GM23338 (cell line): Measurements from ENCODE around the gene SH3TC2. TPM values are rescaled to one million over a fixed set of nuclear protein-coding genes. Genes with fewer than 3 reads are reported as not detected.

Experiments used
- ATAC-seq: fragments of 200-7000 bp; cut with Tn5 transposase; 3 replicates; pipeline ENCODE4 v1.9.1; 2020
- DNase-seq: peaks from one replicate; pipeline ENCODE4 v3.0.0-alpha.2; 2015; ENCODE audit warnings: low spot score
- H2AFZ ChIP-seq: fragments of 200-600 bp; sonication (generic); 2 replicates; pipeline ENCODE4 v1.8.0; 2016; ENCODE audit warnings: antibody characterized with exemption, mild to moderate bottlenecking, moderate library complexity
- H3F3A ChIP-seq: fragments of 200-600 bp; sonication (generic); replicated peaks from 2 replicates; pipeline ENCODE4 v1.8.0; 2017; ENCODE audit warnings: antibody characterized with exemption, mixed run types, low read depth
- H3K27ac ChIP-seq: fragments of 200-600 bp; sonication (generic); 2 replicates; pipeline ENCODE4 v1.6.1; 2016; ENCODE audit warnings: low read depth
- H3K27me3 ChIP-seq: fragments of 200-600 bp; sonication (generic); 2 replicates; pipeline ENCODE4 v1.8.0; 2016; ENCODE audit warnings: mild to moderate bottlenecking, mixed run types, moderate library complexity; ENCODE audit not compliant: insufficient read depth
- H3K36me3 ChIP-seq: fragments of 200-600 bp; sonication (generic); 2 replicates; pipeline ENCODE4 v1.8.0; 2016; ENCODE audit warnings: mild to moderate bottlenecking; ENCODE audit not compliant: insufficient read depth
- H3K4me1 ChIP-seq: fragments of 200-600 bp; sonication (generic); 2 replicates; pipeline ENCODE4 v1.8.0; 2016; ENCODE audit warnings: mild to moderate bottlenecking, moderate library complexity; ENCODE audit not compliant: insufficient read depth
- H3K4me2 ChIP-seq: fragments of 200-600 bp; sonication (generic); 2 replicates; pipeline ENCODE4 v1.7.1; 2017; ENCODE audit warnings: mixed run types
- H3K4me3 ChIP-seq: fragments of 200-600 bp; sonication (generic); 2 replicates; pipeline ENCODE4 v1.6.1; 2016; ENCODE audit warnings: mixed run types
- H3K79me2 ChIP-seq: fragments of 200-600 bp; sonication (generic); replicated peaks from 2 replicates; pipeline ENCODE4 v1.8.0; 2017; ENCODE audit warnings: mild to moderate bottlenecking; ENCODE audit not compliant: insufficient read depth
- H3K9me2 ChIP-seq: fragments of 200-600 bp; sonication (generic); 2 replicates; pipeline ENCODE4 v1.8.0; 2017; ENCODE audit not compliant: insufficient read depth
- H4K20me1 ChIP-seq: fragments of 200-600 bp; sonication (generic); replicated peaks from 2 replicates; pipeline ENCODE4 v1.8.0; 2017; ENCODE audit warnings: mild to moderate bottlenecking; ENCODE audit not compliant: insufficient read depth
- H3K27ac Mint-ChIP-seq: 2 replicates; pipeline ENCODE4 v1.8.0; 2020; ENCODE audit warnings: inconsistent platforms, mild to moderate bottlenecking, moderate library complexity, mixed read lengths
- H3K27me3 Mint-ChIP-seq: 3 replicates; pipeline ENCODE4 v1.8.0; 2022; ENCODE audit warnings: low read depth, mild to moderate bottlenecking, moderate library complexity, mixed read lengths, inconsistent platforms; ENCODE audit not compliant: insufficient read depth, poor library complexity
- H3K36me3 Mint-ChIP-seq: 3 replicates; pipeline ENCODE4 v1.8.0; 2021; ENCODE audit warnings: low read depth, mild to moderate bottlenecking, inconsistent platforms, moderate library complexity, mixed read lengths
- H3K4me1 Mint-ChIP-seq: 3 replicates; pipeline ENCODE4 v1.8.0; 2020; ENCODE audit warnings: mild to moderate bottlenecking, inconsistent platforms, mixed read lengths
- H3K4me3 Mint-ChIP-seq: 3 replicates; pipeline ENCODE4 v1.8.0; 2021; ENCODE audit warnings: moderate library complexity, mild to moderate bottlenecking, inconsistent platforms, mixed read lengths
- H3K9me3 Mint-ChIP-seq: 3 replicates; pipeline ENCODE4 v1.8.0; 2020; ENCODE audit warnings: moderate library complexity, mild to moderate bottlenecking, inconsistent platforms, mixed read lengths
- CTCF ChIP-seq, 2 experiments: fragments of 200-600 bp in 1 of 2; sonication (generic) in 1 of 2; conservative IDR thresholded peaks; 2 replicates each; pipeline versions ENCODE4 v1.5.1 to v1.6.1; 2016 to 2017; ENCODE audit warnings: antibody characterized with exemption in 2 of 2, low read depth in 2 of 2, mild to moderate bottlenecking in 2 of 2, moderate library complexity in 1 of 2
- ETS1 ChIP-seq: IDR thresholded peaks from 2 replicates; pipeline ENCODE4 v1.6.1; 2016; ENCODE audit warnings: antibody characterized with exemption
- EZH2 ChIP-seq: fragments of 200-600 bp; sonication (generic); IDR thresholded peaks from one replicate; pipeline ENCODE4 v1.8.0; 2017; ENCODE audit warnings: antibody characterized with exemption, mild to moderate bottlenecking, low read depth; ENCODE audit not compliant: unreplicated experiment
- EZH2phosphoT487 ChIP-seq: fragments of 200-600 bp; sonication (generic); IDR thresholded peaks from one replicate; pipeline ENCODE4 v1.8.1; 2018; ENCODE audit warnings: antibody characterized with exemption; ENCODE audit not compliant: unreplicated experiment
- JUNB ChIP-seq: IDR thresholded peaks from one replicate; pipeline ENCODE4 v1.6.1; 2016; ENCODE audit warnings: antibody characterized with exemption; ENCODE audit not compliant: unreplicated experiment
- POLR2AphosphoS5 ChIP-seq: IDR thresholded peaks from 2 replicates; pipeline ENCODE4 v1.6.1; 2016; ENCODE audit warnings: antibody characterized with exemption, low read depth
- REST ChIP-seq: IDR thresholded peaks from one replicate; pipeline ENCODE4 v1.6.1; 2018; ENCODE audit warnings: antibody characterized with exemption; ENCODE audit not compliant: unreplicated experiment
- ZNF114 ChIP-seq: fragments of 250-450 bp; sonication (Bioruptor Pico); IDR thresholded peaks from 2 replicates; pipeline ENCODE4 v1.5.0; 2020; ENCODE audit warnings: mild to moderate bottlenecking, moderate library complexity
- ZNF331 ChIP-seq: fragments of 250-450 bp; sonication (Bioruptor Pico); IDR thresholded peaks from 2 replicates; pipeline ENCODE4 v1.5.0; 2020; ENCODE audit warnings: low read depth, mild to moderate bottlenecking, moderate library complexity
- ZNF462 ChIP-seq: fragments of 250-450 bp; sonication (Bioruptor Pico); IDR thresholded peaks from 2 replicates; pipeline ENCODE4 v1.5.0; 2020; ENCODE audit warnings: mild to moderate bottlenecking, moderate library complexity
- polyA plus RNA-seq: library from polyadenylated mRNA; unstranded; fragments of >200 nt; fragmentation: Nextera tagmentation; extraction: Ambion mirVana; gene quantifications from 2 replicates; pipeline ENCODE4 v1.2.1, GENCODE V29; 2016
- total RNA-seq: library from RNA; depleted of rRNA; stranded (reverse); fragments of >200 nt; shearing (Covaris generic); gene quantifications from 2 replicates; pipeline ENCODE4 v1.2.3, GENCODE V29; 2014

The SH3TC2 gene
- total and polyA plus RNA-seq, 2 experiments from 2014 or later = 0.10 to 0.17 TPM

DNA sequence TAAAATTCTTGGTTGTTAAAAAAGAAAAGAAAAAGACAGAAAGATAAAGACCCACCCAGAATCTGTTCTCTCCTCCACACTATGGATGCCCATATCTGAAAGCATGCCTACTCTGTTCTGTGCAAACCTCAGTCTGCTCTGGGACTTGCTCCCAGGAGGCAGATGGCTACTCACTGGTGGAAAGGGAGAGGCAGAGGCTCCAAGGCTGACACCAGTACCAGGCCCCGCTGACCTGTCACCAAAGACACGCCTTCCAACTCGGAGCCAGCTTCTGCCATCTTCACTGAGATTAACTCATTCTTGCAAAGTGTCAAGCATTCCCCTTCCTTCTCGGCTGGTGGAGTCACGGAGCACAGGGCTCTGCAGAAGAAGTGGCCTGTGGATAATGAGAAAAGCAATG lies 21.6 kb downstream of the SH3TC2 start (continued):
- no peak for TF ChIP-seq CTCF (conservative IDR thresholded peaks at IDR 0.05; ENCODE audit: low read depth in 2 of 2)
- no peak for TF ChIP-seq ZNF114 (CRISPR knock-in tag)

- Histone ChIP-seq H3K4me1 (no peaks in the 10 kb centered on the region), H3K4me2 (no peak overlapping the region), H4K20me1 (no peaks in the 10 kb centered on the region), H2AFZ (no peak overlapping the region), H3K9me2 (no peaks in the 10 kb centered on the region), H3K4me3 (no peak overlapping the region), H3K36me3 (no peaks in the 10 kb centered on the region), H3K79me2 (no peaks in the 10 kb centered on the region), H3K27me3 (no peaks in the 10 kb centered on the region), H3F3A (no peaks in the 10 kb centered on the region), H3K27ac (no peak overlapping the region)
- no peak for ATAC-seq
- H3K9me3 Mint-ChIP-seq = no peaks in the 10 kb centered on the region
- no peaks in the 10 kb centered on the region for H3K36me3 Mint-ChIP-seq
- peaks cover 5% of the 10 kb centered on the region for H3K27me3 Mint-ChIP-seq
- no peaks in the 10 kb centered on the region for H3K4me1 Mint-ChIP-seq
- no peak overlapping the region for H3K4me3 Mint-ChIP-seq
- no peak for DNase-seq
- H3K27ac Mint-ChIP-seq = no peak overlapping the region
- TF ChIP-seq EZH2phosphoT487 = no peak
- TF ChIP-seq POLR2AphosphoS5 = no peak
- TF ChIP-seq ZNF331 = no peak
- no peak for TF ChIP-seq ETS1
- TF ChIP-seq CTCF (conservative IDR thresholded peaks at IDR 0.05; ENCODE audit: low read depth in 2 of 2) = no peak
- no peak for TF ChIP-seq ZNF462 (CRISPR knock-in tag)
- no peak for TF ChIP-seq JUNB
- TF ChIP-seq REST = no peak
- no peak for TF ChIP-seq EZH2
These were observed 22.4 kb downstream of the SH3TC2 start for GRCh38 chr5:149040421-149040820.
